ENCODE measurements around the gene MAML2. TPM values are rescaled to one million over a fixed set of nuclear protein-coding genes. Genes with fewer than 3 reads are reported as not detected.
A peak's percentile ranks its signal among the peaks of the same experiment; 100 is the strongest.

MAML2 gene
- total and polyA plus RNA-seq, 2 of the 13 experiments (the other 11 are each of a cell fraction or from before 2014, with no cell fraction given): 2.3 to 25.9 TPM

DNA sequence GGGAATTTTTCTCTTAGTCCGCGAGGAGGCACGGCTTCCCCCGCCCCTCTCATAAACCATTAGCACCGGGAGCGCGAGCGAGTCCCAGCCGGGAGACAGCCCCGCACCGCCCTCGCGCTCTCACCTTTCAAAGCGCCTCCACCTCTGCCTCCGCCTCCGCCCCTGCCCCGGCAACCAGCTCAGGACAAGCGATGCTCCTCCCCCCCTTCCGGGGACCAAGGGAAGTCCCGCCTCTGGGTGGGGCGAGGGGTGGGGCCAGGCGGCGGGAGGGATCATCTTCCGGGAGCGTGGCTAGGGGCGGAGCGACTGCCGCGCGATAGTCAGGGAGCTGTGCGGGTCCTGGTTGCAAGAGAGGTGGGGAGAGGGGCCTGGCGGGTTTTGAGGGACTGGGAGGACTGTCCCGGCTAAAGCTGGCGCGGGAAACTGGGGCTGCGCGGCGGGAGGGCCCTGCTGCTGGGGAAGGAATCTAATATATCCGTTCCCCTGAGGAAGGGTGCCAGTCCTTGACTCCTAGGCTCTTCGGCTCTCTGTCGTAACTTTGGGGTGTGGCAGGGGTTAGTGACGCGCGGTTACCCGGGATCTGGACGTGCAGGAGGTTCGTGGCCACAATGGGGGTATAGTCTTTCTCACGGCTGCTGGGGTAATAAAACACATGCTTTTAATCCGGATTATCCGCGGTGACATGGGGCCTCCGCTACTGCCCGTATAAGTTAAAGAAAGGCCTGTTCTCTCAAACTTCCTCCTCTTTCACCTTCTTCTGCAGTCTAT, 46.9 kb upstream of the MAML2 start, which contains the start of the genes CCDC82 and JRKL (continued):
- peak; percentile 83 for TF ChIP-seq PHF8 (CRISPR knock-in tag; IDR thresholded peaks at IDR 0.05)
- no peak for TF ChIP-seq SNRNP70 (IDR thresholded peaks at IDR 0.05; ENCODE audit: low read depth, low read length)
- TF ChIP-seq MZF1 (CRISPR knock-in tag; IDR thresholded peaks at IDR 0.05; ENCODE audit: borderline replicate concordance): no peak
- TF ChIP-seq, protein P1, sequence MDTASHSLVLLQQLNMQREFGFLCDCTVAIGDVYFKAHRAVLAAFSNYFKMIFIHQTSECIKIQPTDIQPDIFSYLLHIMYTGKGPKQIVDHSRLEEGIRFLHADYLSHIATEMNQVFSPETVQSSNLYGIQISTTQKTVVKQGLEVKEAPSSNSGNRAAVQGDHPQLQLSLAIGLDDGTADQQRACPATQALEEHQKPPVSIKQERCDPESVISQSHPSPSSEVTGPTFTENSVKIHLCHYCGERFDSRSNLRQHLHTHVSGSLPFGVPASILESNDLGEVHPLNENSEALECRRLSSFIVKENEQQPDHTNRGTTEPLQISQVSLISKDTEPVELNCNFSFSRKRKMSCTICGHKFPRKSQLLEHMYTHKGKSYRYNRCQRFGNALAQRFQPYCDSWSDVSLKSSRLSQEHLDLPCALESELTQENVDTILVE (CRISPR knock-in tag; IDR thresholded peaks at IDR 0.05): no peak
- TF ChIP-seq, protein P2, sequence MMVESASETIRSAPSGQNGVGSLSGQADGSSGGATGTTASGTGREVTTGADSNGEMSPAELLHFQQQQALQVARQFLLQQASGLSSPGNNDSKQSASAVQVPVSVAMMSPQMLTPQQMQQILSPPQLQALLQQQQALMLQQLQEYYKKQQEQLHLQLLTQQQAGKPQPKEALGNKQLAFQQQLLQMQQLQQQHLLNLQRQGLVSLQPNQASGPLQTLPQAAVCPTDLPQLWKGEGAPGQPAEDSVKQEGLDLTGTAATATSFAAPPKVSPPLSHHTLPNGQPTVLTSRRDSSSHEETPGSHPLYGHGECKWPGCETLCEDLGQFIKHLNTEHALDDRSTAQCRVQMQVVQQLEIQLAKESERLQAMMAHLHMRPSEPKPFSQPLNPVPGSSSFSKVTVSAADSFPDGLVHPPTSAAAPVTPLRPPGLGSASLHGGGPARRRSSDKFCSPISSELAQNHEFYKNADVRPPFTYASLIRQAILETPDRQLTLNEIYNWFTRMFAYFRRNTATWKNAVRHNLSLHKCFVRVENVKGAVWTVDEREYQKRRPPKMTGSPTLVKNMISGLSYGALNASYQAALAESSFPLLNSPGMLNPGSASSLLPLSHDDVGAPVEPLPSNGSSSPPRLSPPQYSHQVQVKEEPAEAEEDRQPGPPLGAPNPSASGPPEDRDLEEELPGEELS (CRISPR knock-in tag; IDR thresholded peaks at IDR 0.05): peak; percentile 43; the same call in 1 of the 2 replicates
- TF ChIP-seq HNF4A (CRISPR knock-in tag; IDR thresholded peaks at IDR 0.05): no peak
- TF ChIP-seq, protein P3, sequence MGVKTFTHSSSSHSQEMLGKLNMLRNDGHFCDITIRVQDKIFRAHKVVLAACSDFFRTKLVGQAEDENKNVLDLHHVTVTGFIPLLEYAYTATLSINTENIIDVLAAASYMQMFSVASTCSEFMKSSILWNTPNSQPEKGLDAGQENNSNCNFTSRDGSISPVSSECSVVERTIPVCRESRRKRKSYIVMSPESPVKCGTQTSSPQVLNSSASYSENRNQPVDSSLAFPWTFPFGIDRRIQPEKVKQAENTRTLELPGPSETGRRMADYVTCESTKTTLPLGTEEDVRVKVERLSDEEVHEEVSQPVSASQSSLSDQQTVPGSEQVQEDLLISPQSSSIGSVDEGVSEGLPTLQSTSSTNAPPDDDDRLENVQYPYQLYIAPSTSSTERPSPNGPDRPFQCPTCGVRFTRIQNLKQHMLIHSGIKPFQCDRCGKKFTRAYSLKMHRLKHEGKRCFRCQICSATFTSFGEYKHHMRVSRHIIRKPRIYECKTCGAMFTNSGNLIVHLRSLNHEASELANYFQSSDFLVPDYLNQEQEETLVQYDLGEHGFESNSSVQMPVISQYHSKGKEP (CRISPR knock-in tag; IDR thresholded peaks at IDR 0.05): no peak
- peak; percentile 24; the same call in 1 of the 2 replicates for TF ChIP-seq ZNF768 (CRISPR knock-in tag; IDR thresholded peaks at IDR 0.05)
- peak; percentile 87; the same call in 1 of the 2 replicates for TF ChIP-seq MTF2 (CRISPR knock-in tag; IDR thresholded peaks at IDR 0.05; ENCODE audit: borderline replicate concordance)
- peak; percentile 51; the same call in 1 of the 2 replicates for TF ChIP-seq JUNB (CRISPR knock-in tag; IDR thresholded peaks at IDR 0.05; ENCODE audit: borderline replicate concordance)
- TF ChIP-seq ZNF558 (CRISPR knock-in tag; IDR thresholded peaks at IDR 0.05; ENCODE audit: borderline replicate concordance): peak; percentile 71; the same call in 1 of the 2 replicates
- peak; percentile 90 for TF ChIP-seq SP5 (CRISPR knock-in tag; IDR thresholded peaks at IDR 0.05; ENCODE audit: borderline replicate concordance, low read depth)
- TF ChIP-seq MYNN (CRISPR knock-in tag; IDR thresholded peaks at IDR 0.05; ENCODE audit: low read depth): no peak; the same call in 1 of the 2 replicates
- no peak; the same call in 1 of the 2 replicates for TF ChIP-seq ONECUT2 (CRISPR knock-in tag; IDR thresholded peaks at IDR 0.05)
- no peak; the same call in 1 of the 2 replicates for TF ChIP-seq ZNF850 (CRISPR knock-in tag; conservative IDR thresholded peaks at IDR 0.05)
- 0 out of 2 replicates have a peak, but pooled peaks have one; percentile 29 for TF ChIP-seq PITX1 (CRISPR knock-in tag; IDR thresholded peaks at IDR 0.05)
- TF ChIP-seq ZNF678 (CRISPR knock-in tag; IDR thresholded peaks at IDR 0.05): no peak
- peak; percentile 76; the same call in 1 of the 2 replicates for TF ChIP-seq ELF4 (CRISPR knock-in tag; IDR thresholded peaks at IDR 0.05; ENCODE audit: borderline replicate concordance)
- TF ChIP-seq ZNF549 (CRISPR knock-in tag; IDR thresholded peaks at IDR 0.05): no peak
- TF ChIP-seq, protein P4, sequence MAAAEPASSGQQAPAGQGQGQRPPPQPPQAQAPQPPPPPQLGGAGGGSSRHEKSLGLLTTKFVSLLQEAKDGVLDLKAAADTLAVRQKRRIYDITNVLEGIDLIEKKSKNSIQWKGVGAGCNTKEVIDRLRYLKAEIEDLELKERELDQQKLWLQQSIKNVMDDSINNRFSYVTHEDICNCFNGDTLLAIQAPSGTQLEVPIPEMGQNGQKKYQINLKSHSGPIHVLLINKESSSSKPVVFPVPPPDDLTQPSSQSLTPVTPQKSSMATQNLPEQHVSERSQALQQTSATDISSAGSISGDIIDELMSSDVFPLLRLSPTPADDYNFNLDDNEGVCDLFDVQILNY (CRISPR knock-in tag; conservative IDR thresholded peaks at IDR 0.05): no peak
- peak; percentile 78 for TF ChIP-seq HNRNPLL (IDR thresholded peaks at IDR 0.05; ENCODE audit: low read depth, low read length, poor library complexity, severe bottlenecking)
- TF ChIP-seq KLF11 (CRISPR knock-in tag; IDR thresholded peaks at IDR 0.05): peak; percentile 91
- no peak; the same call in 1 of the 2 replicates for TF ChIP-seq GFI1 (CRISPR knock-in tag; IDR thresholded peaks at IDR 0.05; ENCODE audit: borderline replicate concordance)
